Head of caudate nucleus (tissue), 42 donors: Measurements from ENCODE around the gene IFIT3.
"Not testable (repeated sequence)": the region's sequence is repeated elsewhere in the genome, so short reads cannot be mapped to it uniquely, and the experiment has no call there.

Experiments used
- DNase-seq, 42 donors: peaks; one replicate each; pipeline versions ENCODE4 v3.0.0 to v3.0.0-alpha.2; 2020 to 2021; ENCODE audit warnings: mixed read lengths in 7 of 42
- intact Hi-C: fragments of 100-400 bp; cut with DNase I; formaldehyde crosslinking; loops from one replicate; pipeline ENCODE4 v1.15.0; 2022

The IFIT3 gene

GRCh38 chr10:89350631-89351315 is 23.0 kb downstream of the IFIT3 start:
- DNase-seq, result not testable (repeated sequence)

GRCh38 chr10:89351412-89351779 is 23.6 kb downstream of the IFIT3 start:
- DNase-seq, result no peak
- intact Hi-C loops, result no loop called here

More at GRCh38 chr10:89350631-89351315, 23.0 kb downstream of the IFIT3 start:
- intact Hi-C loops, result not testable (repeated sequence)

GRCh38 chr10:89351780-89352597 is 24.2 kb downstream of the IFIT3 start:
- no peak for DNase-seq
- intact Hi-C loops, result no loop called here

GRCh38 chr10:89352802-89353201 is 25.0 kb downstream of the IFIT3 start:
- intact Hi-C loops, result no loop called here
- DNase-seq, result no peak

- DNase-seq, result no peak
- intact Hi-C loops, result no loop called here
Observed at GRCh38 chr10:89355394-89355931, 27.7 kb downstream of the IFIT3 start.

- intact Hi-C loops, result no loop called here
- DNase-seq, result no peak
Observed at GRCh38 chr10:89357096-89357495, 29.3 kb downstream of the IFIT3 start.

- intact Hi-C loops, result no loop called here
- DNase-seq, result no peak
Observed at GRCh38 chr10:89357975-89358374, 30.2 kb downstream of the IFIT3 start.

- DNase-seq, result no peak
- intact Hi-C loops, result no loop called here
Observed at GRCh38 chr10:89360157-89360556, 32.4 kb downstream of the IFIT3 start.

GRCh38 chr10:89362929-89363328 is 35.1 kb downstream of the IFIT3 start:
- DNase-seq, result no peak
- intact Hi-C loops, result no loop called here

GRCh38 chr10:89363729-89364442 is 36.1 kb downstream of the IFIT3 start:
- intact Hi-C loops, result no loop called here
- no peak for DNase-seq

GRCh38 chr10:89364531-89364930 is 36.7 kb downstream of the IFIT3 start:
- intact Hi-C loops, result no loop called here
- no peak for DNase-seq

GRCh38 chr10:89367529-89367928 is 39.7 kb downstream of the IFIT3 start:
- intact Hi-C loops, result no loop called here
- peak in 9 of 42 donors; percentile 16 to 69 (median 39) for DNase-seq

GRCh38 chr10:89368129-89368528 is 40.3 kb downstream of the IFIT3 start:
- intact Hi-C loops, result no loop called here
- DNase-seq, result no peak

- peak in 31 of 42 donors; percentile 9 to 74 (median 40) for DNase-seq
- intact Hi-C loops, result no loop called here
Observed at GRCh38 chr10:89369156-89370105, 41.6 kb downstream of the IFIT3 start.

GRCh38 chr10:89371079-89371478 is 43.3 kb downstream of the IFIT3 start:
- DNase-seq, result no peak
- intact Hi-C loops, result no loop called here

- intact Hi-C loops, result no loop called here
Observed at GRCh38 chr10:89371987-89372386, 44.2 kb downstream of the IFIT3 start.

GRCh38 chr10:89373916-89374711 is 46.3 kb downstream of the IFIT3 start:
- peak; percentile 47 to 97 (median 89) for DNase-seq
- intact Hi-C loops, result loop anchor here (2.0 kb wide), 1 partner anchor 31 kb away; no protein-coding TSS in a partner anchor

More at GRCh38 chr10:89371987-89372386, 44.2 kb downstream of the IFIT3 start:
- no peak for DNase-seq
